Lower leg skin (tissue), 3 donors: ENCODE results near the gene FAM3D.

Source experiments
- CTCF ChIP-seq, 3 donors: fragments of 450-650 bp; IDR thresholded peaks; one replicate each; pipeline ENCODE4 v1.5.1; 2016; ENCODE audit warnings: antibody characterized with exemption in 3 of 3, mild to moderate bottlenecking in 3 of 3, moderate library complexity in 2 of 3
- POLR2A ChIP-seq, 2 donors: fragments of 450-650 bp; IDR thresholded peaks; one replicate each; pipeline ENCODE4 v1.6.1; 2016 to 2017; ENCODE audit warnings: antibody characterized with exemption in 2 of 2, mild to moderate bottlenecking in 1 of 2, moderate library complexity in 1 of 2

- no peak for TF ChIP-seq CTCF (IDR thresholded peaks at IDR 0.05)
- no peak for TF ChIP-seq POLR2A (IDR thresholded peaks at IDR 0.05)
These were observed 44.1 kb downstream of the FAM3D start for GRCh38 chr3:58622436-58622835.
